Measurements from ENCODE around the gene SWI5.

The SWI5 gene

DNA sequence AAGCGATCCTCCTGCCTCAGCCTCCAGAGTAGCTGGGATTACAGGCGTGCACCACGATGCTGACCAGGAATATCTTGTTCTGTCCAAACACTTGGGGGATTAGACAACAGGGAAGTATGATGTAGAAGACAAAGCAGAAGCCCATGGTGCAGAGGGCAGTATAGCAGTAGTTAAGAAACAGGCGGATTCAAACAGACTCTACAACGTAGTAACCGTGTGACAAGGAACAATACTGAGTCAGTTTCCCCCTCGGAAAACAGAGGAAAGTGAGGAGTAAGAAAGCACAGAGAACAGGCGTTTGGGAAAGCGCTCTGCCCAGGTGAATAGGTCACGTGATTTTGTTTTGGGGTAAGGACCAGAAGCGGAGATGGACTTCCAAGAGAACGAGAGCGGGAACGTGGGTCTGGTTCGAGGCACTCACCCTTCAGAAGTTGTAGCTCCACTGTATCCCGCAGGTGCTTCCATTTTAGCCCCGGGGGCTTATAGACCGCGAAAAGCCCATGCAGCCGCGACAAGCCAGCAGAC, 45.9 kb downstream of the SWI5 start:
- DNase-seq: no peak

DNA sequence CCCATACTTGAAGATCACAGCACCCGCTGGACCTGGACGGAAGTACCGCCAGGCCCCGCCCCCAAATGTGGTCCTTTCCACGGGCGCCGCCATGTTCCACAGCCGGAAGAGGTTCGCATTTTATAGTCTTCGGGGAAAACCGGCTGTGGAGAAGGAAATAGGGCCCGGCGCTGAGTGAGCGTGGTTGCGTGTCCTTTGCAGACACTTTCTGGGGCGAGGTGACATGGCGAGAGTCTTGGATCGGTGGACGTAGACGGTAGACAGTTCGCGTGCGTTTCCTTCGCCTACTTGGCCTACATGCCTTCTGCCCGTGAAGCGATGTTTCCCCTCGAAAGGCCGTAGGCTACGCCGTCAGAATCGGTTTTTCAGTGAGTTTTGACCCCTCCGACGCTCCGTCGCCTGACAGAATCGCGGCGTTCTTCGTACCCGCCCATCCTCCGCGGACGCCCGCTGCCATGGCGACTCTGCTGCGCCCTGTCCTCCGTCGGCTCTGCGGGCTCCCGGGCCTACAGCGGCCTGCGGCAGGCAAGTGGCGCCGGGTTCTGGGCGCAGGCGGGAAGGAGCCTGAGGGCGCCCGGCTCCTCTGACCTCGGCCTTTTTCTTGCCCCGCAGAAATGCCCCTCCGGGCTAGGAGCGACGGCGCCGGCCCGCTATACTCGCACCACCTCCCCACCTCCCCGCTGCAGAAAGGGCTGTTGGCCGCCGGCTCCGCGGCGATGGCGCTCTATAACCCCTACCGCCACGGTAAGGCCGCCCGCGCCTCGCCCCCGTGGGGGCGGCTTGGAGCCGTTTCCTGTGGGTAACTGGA, 46.5 kb downstream of the SWI5 start, which contains the start of the genes COQ4 and TRUB2:
COQ4 (plus strand) TSS at position 436 of the 808 bp plus-strand sequence; CDS start at position 456, 20 bp downstream.
TRUB2 (minus strand) TSS at position 44 of the 808 bp plus-strand sequence; CDS start at position 5, 39 bp downstream.
- DNase-seq: peak; percentile 94

DNA sequence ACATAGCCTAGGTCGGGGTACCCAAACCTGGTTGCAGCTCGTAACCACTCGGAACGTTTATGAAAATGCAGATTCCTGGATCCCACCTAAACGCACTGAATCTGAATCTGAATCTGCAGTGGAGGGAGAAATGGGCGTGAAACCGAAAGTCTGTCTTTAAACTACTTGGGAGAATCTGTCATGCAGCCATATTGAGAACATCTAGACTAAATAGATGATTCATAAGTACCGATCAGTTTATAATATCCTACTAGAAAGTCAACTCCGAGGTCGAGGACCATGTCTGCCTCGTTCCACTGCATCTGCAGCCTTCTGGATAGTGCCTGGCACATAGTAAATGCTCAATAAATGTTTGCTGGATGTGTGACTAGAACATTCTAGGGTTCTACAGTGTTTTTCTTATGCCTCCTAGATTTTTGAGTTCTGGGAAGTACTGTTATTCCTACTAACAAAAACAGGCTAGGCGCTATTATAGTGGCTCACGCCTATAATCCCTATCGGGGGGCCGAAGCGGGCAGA, 47.2 kb downstream of the SWI5 start:
- DNase-seq: no peak

DNA sequence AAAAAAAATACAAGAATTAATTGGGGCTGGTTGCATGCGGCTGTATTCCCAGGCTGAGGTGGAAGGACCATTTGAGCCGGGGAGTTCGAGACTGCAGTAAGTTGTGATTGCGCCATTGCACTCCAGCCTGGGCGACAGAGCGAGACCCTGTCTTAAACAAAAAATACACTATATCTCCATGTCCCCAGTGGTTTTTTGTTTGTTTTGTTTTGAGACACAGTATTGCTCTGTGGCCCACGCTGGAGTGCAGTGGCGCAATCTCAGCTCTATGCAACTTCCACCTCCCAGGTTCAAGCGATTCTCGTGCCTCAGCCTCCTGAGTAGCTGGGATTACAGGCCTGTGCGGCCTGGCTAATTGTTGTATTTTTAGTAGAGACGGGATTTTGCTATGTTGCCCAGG, 47.7 kb downstream of the SWI5 start:
- no peak for DNase-seq

DNA sequence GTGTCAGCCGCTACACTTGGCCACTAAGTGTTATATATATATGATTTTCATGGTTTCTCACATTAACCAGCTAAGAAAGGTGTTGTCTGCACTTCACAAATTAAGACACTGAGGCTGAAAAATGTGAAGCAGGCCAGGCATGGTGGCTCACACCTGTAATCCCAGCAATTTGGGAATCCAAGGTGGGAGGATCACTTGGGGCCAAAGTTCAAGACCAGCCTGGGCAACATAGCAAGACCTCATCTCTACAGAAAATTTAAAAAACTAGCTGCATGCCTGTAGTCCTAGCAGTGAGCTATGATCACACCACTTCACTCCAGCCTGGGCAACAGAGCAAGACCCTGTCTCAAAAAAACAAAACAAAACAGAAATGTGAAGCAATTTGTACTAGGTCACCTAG, 48.3 kb downstream of the SWI5 start:
- no peak for DNase-seq

DNA sequence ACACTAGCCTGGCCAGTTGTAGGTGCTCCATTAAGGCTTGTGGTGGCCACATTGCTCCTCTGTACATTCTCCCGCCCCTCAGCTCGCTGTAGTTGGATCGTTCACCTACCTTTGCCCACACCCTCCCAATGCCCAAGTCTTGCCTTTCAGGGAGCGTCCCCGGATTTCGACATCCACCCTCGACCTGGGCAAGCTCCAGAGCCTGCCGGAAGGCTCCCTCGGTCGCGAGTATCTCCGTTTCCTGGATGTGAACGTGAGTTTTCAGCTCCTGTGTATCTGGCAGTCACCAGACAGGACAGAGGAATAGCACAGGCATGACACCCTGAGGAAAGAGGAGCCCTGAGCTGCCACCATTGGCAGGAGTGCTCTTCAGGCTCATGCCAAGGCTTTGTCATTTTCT, 49.6 kb downstream of the SWI5 start:
- DNase-seq: no peak

DNA sequence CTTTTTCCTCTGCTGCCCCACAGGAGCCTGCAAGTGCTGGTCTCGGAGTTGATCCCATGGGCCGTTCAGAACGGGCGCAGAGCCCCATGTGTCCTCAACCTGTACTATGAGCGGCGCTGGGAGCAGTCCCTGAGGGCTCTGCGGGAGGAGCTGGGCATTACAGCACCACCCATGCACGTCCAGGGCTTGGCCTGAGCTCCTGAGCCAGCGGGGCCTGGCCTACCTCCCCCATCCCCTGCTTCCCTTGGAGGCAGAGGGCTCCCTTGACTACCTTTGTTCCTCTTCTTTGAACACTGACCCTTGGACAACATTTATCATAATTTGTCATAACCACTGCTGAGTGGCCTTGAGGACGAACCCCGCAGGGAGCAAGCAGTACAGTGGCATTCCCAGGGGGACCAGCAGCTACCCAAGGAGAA, 57.4 kb downstream of the SWI5 start:
- DNase-seq: no peak

DNA sequence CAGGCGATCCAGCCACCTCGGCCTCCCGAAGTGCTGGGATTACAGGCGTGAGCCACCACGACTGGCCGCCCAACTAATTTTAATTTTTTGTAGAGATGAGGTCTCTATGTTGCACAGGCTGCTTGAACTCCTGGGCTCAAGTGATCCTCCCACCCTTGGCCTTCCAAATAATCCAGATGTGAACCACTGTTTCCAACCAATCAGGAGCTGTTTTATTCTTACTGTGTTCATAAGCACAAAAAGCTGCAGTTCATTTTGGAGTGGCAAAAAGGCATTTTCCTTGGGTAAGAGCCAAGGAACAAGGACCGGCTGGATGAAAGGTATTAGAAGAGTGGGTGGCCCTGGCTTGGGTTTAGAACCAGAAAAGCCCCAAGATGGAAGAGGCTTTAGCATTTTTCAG, 59.1 kb downstream of the SWI5 start:
- DNase-seq: no peak

DNA sequence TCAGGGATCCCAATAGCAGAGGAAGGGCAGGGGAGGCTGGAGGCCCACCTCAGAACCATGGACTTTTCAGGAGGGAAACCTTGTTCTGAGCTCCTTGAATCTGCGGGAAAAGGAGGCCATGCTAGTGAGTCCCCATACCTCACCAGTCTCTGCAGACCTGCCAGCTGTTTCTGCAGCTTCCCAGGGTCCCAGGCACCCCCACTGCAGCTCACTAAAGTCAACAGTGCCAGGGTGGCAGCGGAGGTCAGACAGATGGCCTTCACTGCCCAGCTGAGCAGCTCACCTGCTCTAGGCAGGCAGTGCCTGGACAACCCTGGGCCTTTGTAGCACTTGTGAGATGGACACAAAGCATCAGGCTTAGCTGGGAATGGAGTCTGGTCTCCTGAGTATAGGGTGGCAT, 59.8 kb downstream of the SWI5 start:
- no peak for DNase-seq

DNA sequence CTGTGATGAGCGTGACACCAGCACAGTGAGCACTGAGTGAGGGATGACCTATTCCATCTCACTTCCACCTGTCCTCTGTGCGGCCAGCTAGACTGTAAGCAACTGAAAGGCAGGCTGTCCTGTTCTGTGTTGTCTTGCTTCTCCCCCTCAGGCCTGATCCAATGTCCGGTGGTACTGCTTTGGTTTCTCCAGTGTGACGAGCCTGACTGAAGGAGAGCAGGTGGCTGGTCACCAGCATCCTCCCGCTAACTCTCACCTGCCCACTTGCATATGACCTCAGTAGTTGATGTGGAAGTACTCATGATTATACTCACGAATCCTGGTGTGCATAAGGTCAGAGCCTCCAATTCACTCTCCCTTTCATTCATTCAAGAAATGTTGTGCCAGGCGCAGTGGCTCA, 61.9 kb downstream of the SWI5 start:
- no peak for DNase-seq
